Esophagus (tissue), 2 donors: ENCODE data around the gene PPM1J. TPM values are rescaled to one million over a fixed set of nuclear protein-coding genes. Genes with fewer than 3 reads are reported as not detected.
"Not testable (repeated sequence)": the region's sequence is repeated elsewhere in the genome, so short reads cannot be mapped to it uniquely, and the experiment has no call there.

Source experiments
- H3K27ac ChIP-seq, 2 donors: one replicate each; pipeline ENCODE4 v1.5.1; 2013; ENCODE audit warnings: low read depth in 2 of 2, mild to moderate bottlenecking in 2 of 2, inconsistent platforms in 1 of 2, low read length in 1 of 2, moderate library complexity in 1 of 2
- H3K27me3 ChIP-seq, 2 donors: one replicate each; pipeline ENCODE4 v1.6.1; 2013; ENCODE audit warnings: low read length in 2 of 2, control low read depth in 1 of 2, mild to moderate bottlenecking in 1 of 2; ENCODE audit not compliant: insufficient read depth in 2 of 2, control insufficient read depth in 1 of 2
- H3K36me3 ChIP-seq, 2 donors: one replicate each; pipeline ENCODE4 v1.6.1; 2013; ENCODE audit warnings: low read length in 1 of 2; ENCODE audit not compliant: control insufficient read depth in 2 of 2, insufficient read depth in 2 of 2
- H3K4me1 ChIP-seq, 2 donors: one replicate each; pipeline ENCODE4 v1.6.1; 2013; ENCODE audit warnings: low read length in 1 of 2; ENCODE audit not compliant: control insufficient read depth in 2 of 2, insufficient read depth in 2 of 2
- H3K4me3 ChIP-seq, 2 donors: one replicate each; pipeline ENCODE4 v1.5.1; 2013; ENCODE audit warnings: low read length in 2 of 2, mild to moderate bottlenecking in 2 of 2, low read depth in 1 of 2, moderate library complexity in 1 of 2
- H3K9me3 ChIP-seq, 2 donors: one replicate each; pipeline ENCODE4 v1.6.1; 2013; ENCODE audit warnings: mild to moderate bottlenecking in 2 of 2, low read depth in 1 of 2, low read length in 1 of 2, moderate library complexity in 1 of 2; ENCODE audit not compliant: control insufficient read depth in 2 of 2, insufficient read depth in 1 of 2
- WGBS, 2 donors: extraction: QIAGEN DNeasy Blood & Tissue Kit; methylation state at CpG; one replicate each; pipeline ENCODE4 v1.1.7; 2013; 5-methylcytosine and 5-hydroxymethylcytosine counted together
- polyA plus RNA-seq, 2 donors: library from polyadenylated mRNA; stranded (reverse); fragments of 200-250 nt; gene quantifications; one replicate each; pipeline ENCODE4 v1.2.3, GENCODE V29; 2013
- donor health status: healthy with polysubstance abuse.
- donor health status: Bipolar disorder and iron deficiency.

Gene PPM1J
- polyA plus RNA-seq, 2 donors, result 2.8 to 3.5 TPM

GRCh38 chr1:112743174-112744008, 28.3 kb upstream of the PPM1J start:
- Histone ChIP-seq H3K36me3 (no peaks in the 10 kb centered on the region), H3K4me3 (peak overlapping the region; percentile 8 to 36), H3K9me3 (no peaks in the 10 kb centered on the region), H3K4me1 (peaks cover 4 to 10% of the 10 kb centered on the region in 2 donors), H3K27ac (no peak overlapping the region), H3K27me3 (peaks cover 0 to 3% of the 10 kb centered on the region in 2 donors)
- 23 to 27% methylated on average over 48 to 54 of the region's 54 CpGs for WGBS, 2 donors

GRCh38 chr1:112737573-112737972, 22.4 kb upstream of the PPM1J start:
- 77 to 92% methylated on average over 3 of the region's 3 CpGs for WGBS, 2 donors

GRCh38 chr1:112735752-112736151, 20.6 kb upstream of the PPM1J start:
- Histone ChIP-seq H3K4me1 (no peaks in the 10 kb centered on the region), H3K9me3 (no peaks in the 10 kb centered on the region), H3K4me3 (no peak overlapping the region), H3K27me3 (no peaks in the 10 kb centered on the region), H3K36me3 (no peaks in the 10 kb centered on the region), H3K27ac (no peak overlapping the region)
- 100% methylated on average over 1 of the region's 1 CpG for WGBS, 2 donors

More at GRCh38 chr1:112737573-112737972, 22.4 kb upstream of the PPM1J start:
- Histone ChIP-seq H3K36me3 (no peaks in the 10 kb centered on the region), H3K4me1 (no peaks in the 10 kb centered on the region), H3K9me3 (no peaks in the 10 kb centered on the region), H3K4me3 (no peak overlapping the region), H3K27ac (no peak overlapping the region), H3K27me3 (peaks cover 0 to 3% of the 10 kb centered on the region in 2 donors)

- Histone ChIP-seq H3K27me3 (no peaks in the 10 kb centered on the region), H3K36me3 (no peaks in the 10 kb centered on the region), H3K4me3 (no peak overlapping the region), H3K4me1 (peaks cover 0 to under 1% of the 10 kb centered on the region in 2 donors), H3K9me3 (no peaks in the 10 kb centered on the region), H3K27ac (no peak overlapping the region)
- WGBS, 2 donors, result 90 to 96% methylated on average over 1 of the region's 1 CpG
Observed at GRCh38 chr1:112731451-112731850, 16.3 kb upstream of the PPM1J start.

GRCh38 chr1:112729909-112730308, 14.8 kb upstream of the PPM1J start:
- Histone ChIP-seq H3K27me3 (no peaks in the 10 kb centered on the region), H3K36me3 (no peaks in the 10 kb centered on the region), H3K4me3 (no peak overlapping the region), H3K27ac (no peak overlapping the region), H3K9me3 (no peaks in the 10 kb centered on the region), H3K4me1 (peaks cover 0 to 1% of the 10 kb centered on the region in 2 donors)
- 64 to 69% methylated on average over 1 of the region's 1 CpG for WGBS, 2 donors

- not testable (repeated sequence) for H3K27me3 ChIP-seq, H3K9me3 ChIP-seq, H3K27ac ChIP-seq, H3K4me1 ChIP-seq, H3K36me3 ChIP-seq, H3K4me3 ChIP-seq
- 73 to 81% methylated on average over 3 of the region's 3 CpGs for WGBS, 2 donors
Observed at GRCh38 chr1:112729011-112729410, 13.9 kb upstream of the PPM1J start.

GRCh38 chr1:112728306-112728971, 13.3 kb upstream of the PPM1J start:
- H3K4me1 ChIP-seq, H3K27ac ChIP-seq, H3K27me3 ChIP-seq, H3K4me3 ChIP-seq, H3K36me3 ChIP-seq, H3K9me3 ChIP-seq: not testable (repeated sequence)
- WGBS, 2 donors, result 93 to 94% methylated on average over 32 to 33 of the region's 33 CpGs

- H3K27ac ChIP-seq, result no peak overlapping the region
- H3K27me3 ChIP-seq, result no peaks in the 10 kb centered on the region
- WGBS, 2 donors, result 56 to 59% methylated on average over 2 of the region's 2 CpGs
Observed at GRCh38 chr1:112727716-112728115, 12.6 kb upstream of the PPM1J start.

GRCh38 chr1:112724240-112724639, 9.1 kb upstream of the PPM1J start:
- H3K36me3 ChIP-seq, H3K27me3 ChIP-seq, H3K27ac ChIP-seq, H3K9me3 ChIP-seq, H3K4me1 ChIP-seq, H3K4me3 ChIP-seq: not testable (repeated sequence)
- WGBS, 2 donors, result 97 to 99% methylated on average over 2 of the region's 4 CpGs

More at GRCh38 chr1:112727716-112728115, 12.6 kb upstream of the PPM1J start:
- Histone ChIP-seq H3K9me3 (no peaks in the 10 kb centered on the region), H3K36me3 (no peaks in the 10 kb centered on the region), H3K4me3 (no peak overlapping the region), H3K4me1 (peaks cover 0 to 1% of the 10 kb centered on the region in 2 donors)

- Histone ChIP-seq H3K27ac (no peak overlapping the region), H3K9me3 (no peaks in the 10 kb centered on the region), H3K4me3 (no peak overlapping the region), H3K36me3 (no peaks in the 10 kb centered on the region), H3K4me1 (peaks cover 0 to 1% of the 10 kb centered on the region in 2 donors), H3K27me3 (no peaks in the 10 kb centered on the region)
- 82 to 83% methylated on average over 8 of the region's 8 CpGs for WGBS, 2 donors
Observed at GRCh38 chr1:112723511-112723839, 8.3 kb upstream of the PPM1J start.
